ENCODE results near the gene BLOC1S4. TPM values are rescaled to one million over a fixed set of nuclear protein-coding genes. Genes with fewer than 3 reads are reported as not detected.

Gene BLOC1S4
- total RNA-seq, 1 experiment from 2014 or later: 10.7 TPM

DNA sequence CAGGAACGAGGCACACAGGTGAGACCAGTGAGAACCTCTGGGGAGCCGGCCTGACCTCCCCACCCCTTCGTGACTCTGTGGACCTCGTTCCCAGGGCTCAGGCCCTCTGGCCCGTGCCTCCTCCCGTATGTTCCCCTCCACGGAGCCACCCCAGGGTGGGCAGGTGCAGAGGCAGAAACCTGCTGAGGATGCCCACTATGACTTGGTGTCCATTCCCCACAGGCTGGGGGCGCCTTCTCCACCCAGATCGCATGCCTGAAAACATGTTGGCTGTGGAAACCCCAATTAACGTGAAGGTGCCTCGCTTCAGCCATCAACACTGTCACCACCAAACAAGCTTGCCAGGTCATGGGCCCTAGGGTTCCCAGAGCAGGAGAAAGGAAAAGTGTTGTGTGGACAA, 27.0 kb downstream of the BLOC1S4 start:
- no peaks in the 10 kb centered on the region for H3K36me3 ChIP-seq (ENCODE audit: control insufficient read depth, insufficient read depth, low read length)

DNA sequence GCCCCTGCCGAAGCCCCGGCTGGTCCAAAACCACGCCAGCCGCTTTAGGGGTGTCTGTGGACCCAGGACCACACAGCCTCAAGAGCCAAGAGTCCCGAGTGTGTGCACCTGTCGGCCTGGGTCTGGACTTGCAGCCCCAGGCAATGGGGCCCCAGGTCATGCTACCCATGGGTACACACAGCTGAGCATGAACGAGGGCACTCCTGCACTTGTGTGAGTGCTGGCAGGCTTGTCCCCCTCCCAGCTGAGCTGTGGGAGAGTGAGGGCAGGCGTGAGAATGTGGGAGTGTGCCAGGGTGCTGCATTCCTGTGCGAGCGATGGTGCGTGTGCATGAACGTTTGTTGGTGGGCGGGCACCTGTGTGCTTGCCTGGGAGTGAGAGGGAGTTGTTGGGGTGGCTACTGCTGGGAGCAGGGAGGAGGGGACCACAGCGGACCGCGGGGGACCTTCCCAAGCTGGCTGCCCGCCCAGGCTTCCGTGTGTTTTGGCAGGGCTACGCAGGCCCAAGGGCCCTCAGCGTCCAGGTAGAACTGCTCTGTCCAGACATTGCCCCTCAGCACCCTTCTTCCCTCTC, 30.8 kb downstream of the BLOC1S4 start:
- 0 out of 4 replicates have a peak overlapping the region, but pooled peaks of 1 of the 2 experiments have one; percentile 14 for H3K4me3 ChIP-seq (ENCODE audit: low read depth in 2 of 2, low read length in 2 of 2)
- ChIA-PET CTCF (no interaction called here), POLR2A (interaction anchor here (0.6 kb wide), 1 partner anchor 56 kb away, joined by 3 read pairs; no protein-coding TSS in a partner anchor)
- DNase-seq (ENCODE audit: low read depth, low spot score) (no peak), ATAC-seq (peak; percentile 53)
- BruUV-seq (replicated peaks): no TSS peak
- no peaks in the 10 kb centered on the region for H3K27me3 ChIP-seq (ENCODE audit: control insufficient read depth, insufficient read depth, low read length)
- H3K36me3 ChIP-seq (ENCODE audit: control insufficient read depth, insufficient read depth, low read length): no peaks in the 10 kb centered on the region
- in situ Hi-C loops (cut with HindIII; ENCODE audit: low pct_unique_long_range_greater_than_20kb, low sequenced_read_pairs): no loop called here
- TF ChIP-seq, protein P1, sequence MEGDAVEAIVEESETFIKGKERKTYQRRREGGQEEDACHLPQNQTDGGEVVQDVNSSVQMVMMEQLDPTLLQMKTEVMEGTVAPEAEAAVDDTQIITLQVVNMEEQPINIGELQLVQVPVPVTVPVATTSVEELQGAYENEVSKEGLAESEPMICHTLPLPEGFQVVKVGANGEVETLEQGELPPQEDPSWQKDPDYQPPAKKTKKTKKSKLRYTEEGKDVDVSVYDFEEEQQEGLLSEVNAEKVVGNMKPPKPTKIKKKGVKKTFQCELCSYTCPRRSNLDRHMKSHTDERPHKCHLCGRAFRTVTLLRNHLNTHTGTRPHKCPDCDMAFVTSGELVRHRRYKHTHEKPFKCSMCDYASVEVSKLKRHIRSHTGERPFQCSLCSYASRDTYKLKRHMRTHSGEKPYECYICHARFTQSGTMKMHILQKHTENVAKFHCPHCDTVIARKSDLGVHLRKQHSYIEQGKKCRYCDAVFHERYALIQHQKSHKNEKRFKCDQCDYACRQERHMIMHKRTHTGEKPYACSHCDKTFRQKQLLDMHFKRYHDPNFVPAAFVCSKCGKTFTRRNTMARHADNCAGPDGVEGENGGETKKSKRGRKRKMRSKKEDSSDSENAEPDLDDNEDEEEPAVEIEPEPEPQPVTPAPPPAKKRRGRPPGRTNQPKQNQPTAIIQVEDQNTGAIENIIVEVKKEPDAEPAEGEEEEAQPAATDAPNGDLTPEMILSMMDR (IDR thresholded peaks at IDR 0.05): no peak
- TF ChIP-seq POLR2AphosphoS5 (IDR thresholded peaks at IDR 0.05; ENCODE audit: low read depth, low read length): no peak
- TF ChIP-seq TCF7L2 (IDR thresholded peaks at IDR 0.05; ENCODE audit: low read depth, low read length): no peak
- no peak for TF ChIP-seq SIN3A (IDR thresholded peaks at IDR 0.05; ENCODE audit: borderline replicate concordance, insufficient read depth, low read depth, low read length)
- TF ChIP-seq, protein P2, sequence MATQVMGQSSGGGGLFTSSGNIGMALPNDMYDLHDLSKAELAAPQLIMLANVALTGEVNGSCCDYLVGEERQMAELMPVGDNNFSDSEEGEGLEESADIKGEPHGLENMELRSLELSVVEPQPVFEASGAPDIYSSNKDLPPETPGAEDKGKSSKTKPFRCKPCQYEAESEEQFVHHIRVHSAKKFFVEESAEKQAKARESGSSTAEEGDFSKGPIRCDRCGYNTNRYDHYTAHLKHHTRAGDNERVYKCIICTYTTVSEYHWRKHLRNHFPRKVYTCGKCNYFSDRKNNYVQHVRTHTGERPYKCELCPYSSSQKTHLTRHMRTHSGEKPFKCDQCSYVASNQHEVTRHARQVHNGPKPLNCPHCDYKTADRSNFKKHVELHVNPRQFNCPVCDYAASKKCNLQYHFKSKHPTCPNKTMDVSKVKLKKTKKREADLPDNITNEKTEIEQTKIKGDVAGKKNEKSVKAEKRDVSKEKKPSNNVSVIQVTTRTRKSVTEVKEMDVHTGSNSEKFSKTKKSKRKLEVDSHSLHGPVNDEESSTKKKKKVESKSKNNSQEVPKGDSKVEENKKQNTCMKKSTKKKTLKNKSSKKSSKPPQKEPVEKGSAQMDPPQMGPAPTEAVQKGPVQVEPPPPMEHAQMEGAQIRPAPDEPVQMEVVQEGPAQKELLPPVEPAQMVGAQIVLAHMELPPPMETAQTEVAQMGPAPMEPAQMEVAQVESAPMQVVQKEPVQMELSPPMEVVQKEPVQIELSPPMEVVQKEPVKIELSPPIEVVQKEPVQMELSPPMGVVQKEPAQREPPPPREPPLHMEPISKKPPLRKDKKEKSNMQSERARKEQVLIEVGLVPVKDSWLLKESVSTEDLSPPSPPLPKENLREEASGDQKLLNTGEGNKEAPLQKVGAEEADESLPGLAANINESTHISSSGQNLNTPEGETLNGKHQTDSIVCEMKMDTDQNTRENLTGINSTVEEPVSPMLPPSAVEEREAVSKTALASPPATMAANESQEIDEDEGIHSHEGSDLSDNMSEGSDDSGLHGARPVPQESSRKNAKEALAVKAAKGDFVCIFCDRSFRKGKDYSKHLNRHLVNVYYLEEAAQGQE (IDR thresholded peaks at IDR 0.05; ENCODE audit: insufficient read depth in 1 of 2, low read depth in 2 of 2, low read length in 1 of 2): no peak
- H3K9me3 ChIP-seq (ENCODE audit: control insufficient read depth, insufficient read depth, low read depth, low read length): no peaks in the 10 kb centered on the region
- no peak overlapping the region for H3K27ac ChIP-seq (ENCODE audit: low read length)
- H3K4me1 ChIP-seq (ENCODE audit: control insufficient read depth, insufficient read depth, low read length): peaks cover 30% of the 10 kb centered on the region
- intact Hi-C loops (cut with micrococcal nuclease; ENCODE audit: unreplicated experiment): no loop called here

More for the DNA sequence above, 27.0 kb downstream of the BLOC1S4 start:
- no peaks in the 10 kb centered on the region for H3K27me3 ChIP-seq (ENCODE audit: control insufficient read depth, insufficient read depth, low read length)
- in situ Hi-C loops (cut with HindIII; ENCODE audit: low pct_unique_long_range_greater_than_20kb, low sequenced_read_pairs): no loop called here
- ChIA-PET CTCF (no interaction called here), POLR2A (no interaction called here)
- TF ChIP-seq SIN3A (IDR thresholded peaks at IDR 0.05; ENCODE audit: borderline replicate concordance, insufficient read depth, low read depth, low read length) (no peak), POLR2AphosphoS5 (IDR thresholded peaks at IDR 0.05; ENCODE audit: low read depth, low read length) (no peak), TCF7L2 (IDR thresholded peaks at IDR 0.05; ENCODE audit: low read depth, low read length) (no peak)
- TF ChIP-seq, protein P2 (IDR thresholded peaks at IDR 0.05; ENCODE audit: insufficient read depth in 1 of 2, low read depth in 2 of 2, low read length in 1 of 2): no peak
- TF ChIP-seq, protein P1 (IDR thresholded peaks at IDR 0.05): no peak
- ATAC-seq: no peak
- no peak for DNase-seq (ENCODE audit: low read depth, low spot score)
- intact Hi-C loops (cut with micrococcal nuclease; ENCODE audit: unreplicated experiment): no loop called here
- no TSS peak for BruUV-seq (replicated peaks)
- H3K9me3 ChIP-seq (ENCODE audit: control insufficient read depth, insufficient read depth, low read depth, low read length): no peaks in the 10 kb centered on the region
- peaks cover 9% of the 10 kb centered on the region for H3K4me1 ChIP-seq (ENCODE audit: control insufficient read depth, insufficient read depth, low read length)
- H3K4me3 ChIP-seq (ENCODE audit: low read depth in 2 of 2, low read length in 2 of 2): no peak overlapping the region
- no peak overlapping the region for H3K27ac ChIP-seq (ENCODE audit: low read length)

Measured in Panc1 (cell line).